ENCODE results near the gene WDR82. TPM values are rescaled to one million over a fixed set of nuclear protein-coding genes. Genes with fewer than 3 reads are reported as not detected.

WDR82 gene
- total RNA-seq, 1 donor: 58.3 TPM

DNA sequence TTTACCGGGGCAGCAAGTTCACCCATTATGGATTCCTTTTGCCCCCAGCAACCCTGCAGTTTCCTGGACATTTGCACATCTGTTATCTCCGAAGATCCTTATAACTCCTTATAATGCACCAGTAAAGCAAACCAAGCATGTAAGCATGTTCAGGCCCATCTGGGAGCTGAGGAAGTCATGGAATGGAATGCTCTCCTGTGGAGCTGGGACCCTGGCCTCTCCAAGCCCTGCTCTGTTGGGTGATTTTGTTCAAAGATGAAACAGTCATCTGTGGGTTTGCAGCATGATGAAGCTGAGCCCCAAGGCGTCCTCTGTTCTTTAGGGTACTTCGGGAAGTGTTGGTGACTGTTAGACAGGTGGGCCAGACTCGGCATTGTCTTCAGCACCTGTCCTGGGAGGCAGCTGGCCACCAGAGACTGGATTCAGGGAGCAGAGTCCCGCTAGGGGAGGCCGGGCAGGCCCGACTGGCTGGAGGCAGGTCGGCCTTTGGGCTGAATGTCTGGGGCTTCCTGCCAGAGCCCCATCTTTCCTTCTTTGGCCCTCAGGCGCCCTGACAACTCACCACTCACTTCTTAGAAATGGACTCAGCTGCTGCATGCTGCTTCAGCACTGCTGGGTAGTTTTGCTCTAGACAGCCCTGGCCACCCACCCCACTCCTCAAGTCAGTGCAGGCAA is 41.6 kb upstream of the WDR82 start:
- no peak overlapping the region for H3K4me2 ChIP-seq (ENCODE audit: insufficient read depth, low read length)
- TF ChIP-seq, protein P1, sequence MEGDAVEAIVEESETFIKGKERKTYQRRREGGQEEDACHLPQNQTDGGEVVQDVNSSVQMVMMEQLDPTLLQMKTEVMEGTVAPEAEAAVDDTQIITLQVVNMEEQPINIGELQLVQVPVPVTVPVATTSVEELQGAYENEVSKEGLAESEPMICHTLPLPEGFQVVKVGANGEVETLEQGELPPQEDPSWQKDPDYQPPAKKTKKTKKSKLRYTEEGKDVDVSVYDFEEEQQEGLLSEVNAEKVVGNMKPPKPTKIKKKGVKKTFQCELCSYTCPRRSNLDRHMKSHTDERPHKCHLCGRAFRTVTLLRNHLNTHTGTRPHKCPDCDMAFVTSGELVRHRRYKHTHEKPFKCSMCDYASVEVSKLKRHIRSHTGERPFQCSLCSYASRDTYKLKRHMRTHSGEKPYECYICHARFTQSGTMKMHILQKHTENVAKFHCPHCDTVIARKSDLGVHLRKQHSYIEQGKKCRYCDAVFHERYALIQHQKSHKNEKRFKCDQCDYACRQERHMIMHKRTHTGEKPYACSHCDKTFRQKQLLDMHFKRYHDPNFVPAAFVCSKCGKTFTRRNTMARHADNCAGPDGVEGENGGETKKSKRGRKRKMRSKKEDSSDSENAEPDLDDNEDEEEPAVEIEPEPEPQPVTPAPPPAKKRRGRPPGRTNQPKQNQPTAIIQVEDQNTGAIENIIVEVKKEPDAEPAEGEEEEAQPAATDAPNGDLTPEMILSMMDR (IDR thresholded peaks at IDR 0.05; ENCODE audit: extremely low read depth, low read depth, low read length): no peak
- no peak overlapping the region for H3K27ac ChIP-seq (ENCODE audit: low read depth, low read length)
- H3K36me3 ChIP-seq (ENCODE audit: insufficient read depth, low read length): no peaks in the 10 kb centered on the region
- no peak overlapping the region for H2AFZ ChIP-seq (ENCODE audit: low read length)
- H3K9me3 ChIP-seq (ENCODE audit: low read depth, low read length): no peaks in the 10 kb centered on the region
- no peak overlapping the region for H3K4me3 ChIP-seq (ENCODE audit: insufficient read depth, low read length)
- peaks cover 9% of the 10 kb centered on the region for H3K27me3 ChIP-seq (ENCODE audit: insufficient read depth, low read length)
- peak; percentile 51 for DNase-seq (ENCODE audit: insufficient read length, low spot score, missing footprints)
- peaks cover 7% of the 10 kb centered on the region for H3K4me1 ChIP-seq (ENCODE audit: insufficient read depth, low read length)
- H3K79me2 ChIP-seq (ENCODE audit: insufficient read depth, low read length): no peaks in the 10 kb centered on the region
- H4K20me1 ChIP-seq (ENCODE audit: insufficient read depth, low read length): no peaks in the 10 kb centered on the region

DNA sequence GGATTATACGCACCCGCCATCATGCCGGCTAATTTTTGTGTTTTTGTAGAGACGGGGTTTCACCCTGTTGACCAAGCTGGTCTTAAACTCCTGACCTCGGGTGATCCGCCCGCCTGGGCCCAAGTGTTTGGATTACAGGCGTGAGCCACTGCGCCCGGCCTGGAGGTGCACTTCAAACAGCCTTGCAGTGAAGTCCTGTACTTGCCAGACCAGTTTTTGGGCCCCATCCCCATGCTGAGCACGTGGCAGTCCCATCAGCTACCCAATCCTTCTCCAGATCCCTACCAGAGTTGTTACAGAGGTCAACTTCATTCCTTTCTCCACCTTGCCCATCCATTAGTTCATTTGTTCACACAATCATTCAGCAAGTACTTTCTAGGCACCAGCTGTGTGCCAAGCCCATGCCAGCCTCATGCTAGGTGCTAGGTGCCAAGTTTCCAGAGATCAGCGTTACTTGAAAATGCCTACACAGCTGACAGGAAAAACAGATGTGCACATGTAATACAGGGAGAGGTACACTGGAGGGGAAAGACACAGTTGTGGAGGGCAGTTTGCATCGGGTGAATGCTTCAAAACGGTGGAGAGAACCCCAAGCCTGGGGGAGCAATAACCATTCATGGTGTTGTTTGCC is 39.9 kb upstream of the WDR82 start:
- no peaks in the 10 kb centered on the region for H3K36me3 ChIP-seq (ENCODE audit: insufficient read depth, low read length)
- H3K4me3 ChIP-seq (ENCODE audit: insufficient read depth, low read length): no peak overlapping the region
- H3K79me2 ChIP-seq (ENCODE audit: insufficient read depth, low read length): no peaks in the 10 kb centered on the region
- no peak overlapping the region for H2AFZ ChIP-seq (ENCODE audit: low read length)
- TF ChIP-seq, protein P1 (IDR thresholded peaks at IDR 0.05; ENCODE audit: extremely low read depth, low read depth, low read length): no peak
- peaks cover 21% of the 10 kb centered on the region for H3K4me1 ChIP-seq (ENCODE audit: insufficient read depth, low read length)
- H3K4me2 ChIP-seq (ENCODE audit: insufficient read depth, low read length): peak overlapping the region; percentile 94
- H3K9me3 ChIP-seq (ENCODE audit: low read depth, low read length): no peaks in the 10 kb centered on the region
- DNase-seq (ENCODE audit: insufficient read length, low spot score, missing footprints): peak; percentile 51
- H3K27ac ChIP-seq (ENCODE audit: low read depth, low read length): no peak overlapping the region
- H3K27me3 ChIP-seq (ENCODE audit: insufficient read depth, low read length): peaks cover 9% of the 10 kb centered on the region
- no peaks in the 10 kb centered on the region for H4K20me1 ChIP-seq (ENCODE audit: insufficient read depth, low read length)

DNA sequence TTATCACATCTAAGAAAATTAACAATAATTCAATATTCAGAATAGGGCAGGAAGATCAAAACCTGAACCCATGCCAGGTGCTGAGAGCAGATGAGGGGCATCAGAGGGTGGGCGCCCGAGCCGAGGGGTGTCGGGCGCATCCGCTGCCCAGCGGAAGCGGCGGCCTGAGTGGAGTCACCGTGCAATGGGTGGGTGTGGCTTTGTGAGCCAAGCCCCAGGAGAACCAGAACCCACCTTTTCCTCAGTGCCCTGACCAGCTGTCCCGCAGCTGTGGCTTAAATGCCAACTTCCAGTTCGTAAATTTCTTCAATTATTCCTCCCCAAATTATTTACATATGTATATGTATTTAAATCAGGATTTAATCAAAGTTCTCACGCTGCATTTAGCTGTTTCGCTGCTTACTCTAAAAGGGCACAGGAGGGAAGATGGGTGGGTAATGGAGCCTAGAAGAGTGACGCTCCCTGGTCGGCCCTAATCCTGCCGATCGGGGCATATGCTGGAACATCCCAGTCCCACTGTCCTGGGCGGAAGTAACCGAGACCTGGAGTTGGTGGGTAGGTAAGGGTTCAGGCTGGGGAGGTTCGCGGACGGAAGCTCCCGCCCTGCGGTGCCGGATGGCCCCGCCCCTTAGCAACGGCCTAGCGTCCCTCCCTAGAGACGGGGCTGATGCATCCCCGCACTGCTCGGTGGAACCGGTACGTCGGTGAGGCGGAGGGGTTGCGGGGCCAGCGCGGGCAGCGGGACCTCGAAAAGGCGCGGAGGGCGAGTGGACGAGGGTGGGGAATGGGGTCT is 39.0 kb upstream of the WDR82 start:
- peak overlapping the region; percentile 94 for H3K4me2 ChIP-seq (ENCODE audit: insufficient read depth, low read length)
- peaks cover 9% of the 10 kb centered on the region for H3K27me3 ChIP-seq (ENCODE audit: insufficient read depth, low read length)
- no peak overlapping the region for H3K27ac ChIP-seq (ENCODE audit: low read depth, low read length)
- H3K9me3 ChIP-seq (ENCODE audit: low read depth, low read length): no peaks in the 10 kb centered on the region
- H3K36me3 ChIP-seq (ENCODE audit: insufficient read depth, low read length): no peaks in the 10 kb centered on the region
- peak overlapping the region; percentile 82 for H2AFZ ChIP-seq (ENCODE audit: low read length)
- peak overlapping the region; percentile 68 for H3K4me3 ChIP-seq (ENCODE audit: insufficient read depth, low read length)
- no peaks in the 10 kb centered on the region for H3K79me2 ChIP-seq (ENCODE audit: insufficient read depth, low read length)
- TF ChIP-seq, protein P1 (IDR thresholded peaks at IDR 0.05; ENCODE audit: extremely low read depth, low read depth, low read length): no peak
- H3K4me1 ChIP-seq (ENCODE audit: insufficient read depth, low read length): peaks cover 21% of the 10 kb centered on the region
- H4K20me1 ChIP-seq (ENCODE audit: insufficient read depth, low read length): no peaks in the 10 kb centered on the region
- peak; percentile 97 for DNase-seq (ENCODE audit: insufficient read length, low spot score, missing footprints)
